ENCODE results near the gene PPP1CA. TPM values are rescaled to one million over a fixed set of nuclear protein-coding genes. Genes with fewer than 3 reads are reported as not detected.

The PPP1CA gene
- total RNA-seq, 1 experiment from 2014 or later = 449 TPM

DNA sequence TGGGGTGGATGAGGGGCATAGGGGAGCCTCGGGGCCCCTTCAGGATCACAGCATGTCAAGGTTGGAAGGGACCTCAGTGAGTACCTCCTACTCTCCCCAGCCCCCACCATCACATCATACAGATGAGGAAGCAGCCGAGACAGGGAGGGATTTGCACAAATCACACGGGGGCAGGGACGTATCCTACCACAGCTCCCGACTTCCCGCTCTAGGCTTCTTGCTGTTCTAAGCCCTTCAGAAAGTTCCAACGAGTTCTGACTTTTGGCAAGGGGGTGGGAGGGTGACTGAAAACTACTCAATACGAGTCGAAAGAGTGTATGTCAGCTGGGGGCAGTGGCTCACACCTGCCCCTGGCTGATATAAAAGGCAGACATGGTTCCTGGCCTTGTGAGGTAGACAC lies 14.6 kb downstream of the PPP1CA start:
- Histone ChIP-seq H3K4me3 (ENCODE audit: low read length) (no peak overlapping the region), H2AFZ (ENCODE audit: low read length) (no peak overlapping the region), H3F3A (ENCODE audit: low read length, unreplicated experiment) (no peaks in the 10 kb centered on the region), H4K20me1 (ENCODE audit: low read length) (no peaks in the 10 kb centered on the region), H3K27ac (ENCODE audit: low read length) (no peak overlapping the region), H3K9ac (ENCODE audit: low read length) (no peak overlapping the region), H3K36me3 (ENCODE audit: low read depth, low read length) (no peaks in the 10 kb centered on the region), H3K4me2 (ENCODE audit: low read length) (no peak overlapping the region), H3K9me2 (replicated peaks; ENCODE audit: low read length) (no peaks in the 10 kb centered on the region), H3K79me2 (ENCODE audit: low read length) (peaks cover 19% of the 10 kb centered on the region), H3K9me3 (ENCODE audit: low read length) (no peaks in the 10 kb centered on the region), H3K27me3 (ENCODE audit: low read length) (no peaks in the 10 kb centered on the region), H3K4me1 (ENCODE audit: insufficient read depth, low read length) (peaks cover 22% of the 10 kb centered on the region)
- TF ChIP-seq EZH2phosphoT487 (IDR thresholded peaks at IDR 0.05; ENCODE audit: borderline replicate concordance, low read length) = no peak
- TF ChIP-seq CTCF (conservative IDR thresholded peaks at IDR 0.05; ENCODE audit: low read depth, low read length) = no peak
- no peak for TF ChIP-seq EZH2 (IDR thresholded peaks at IDR 0.05; ENCODE audit: low read length, unreplicated experiment)
- intact Hi-C loops (cut with micrococcal nuclease) = no loop called here
- DNase-seq (no peak), ATAC-seq (no peak)
- ChIA-PET CTCF (interaction anchor here (0.8 kb wide), 1 partner anchor 34 kb away, joined by 4 read pairs; no protein-coding TSS in a partner anchor), POLR2A (ENCODE audit: unreplicated experiment) (no interaction called here)
- no TSS peak for BruUV-seq (replicated peaks)

GRCh38 chr11:67384851-67385366 lies 16.7 kb downstream of the PPP1CA start:
- intact Hi-C loops (cut with micrococcal nuclease) = no loop called here
- TF ChIP-seq EZH2 (IDR thresholded peaks at IDR 0.05; ENCODE audit: low read length, unreplicated experiment) (no peak), CTCF (conservative IDR thresholded peaks at IDR 0.05; ENCODE audit: low read depth, low read length) (no peak), EZH2phosphoT487 (IDR thresholded peaks at IDR 0.05; ENCODE audit: borderline replicate concordance, low read length) (no peak)
- peaks cover 34% of the 10 kb centered on the region for H3K4me1 ChIP-seq (ENCODE audit: insufficient read depth, low read length)
- H3K9me2 ChIP-seq (replicated peaks; ENCODE audit: low read length) = no peaks in the 10 kb centered on the region
- peak overlapping the region; percentile 40 for H3K4me2 ChIP-seq (ENCODE audit: low read length)
- ChIA-PET POLR2A (ENCODE audit: unreplicated experiment) (interaction anchor here (0.6 kb wide), 1 partner anchor 32 kb away, joined by 3 read pairs; no protein-coding TSS in a partner anchor), CTCF (interaction anchor here (0.5 kb wide), 1 partner anchor 31 kb away, joined by 3 read pairs; no protein-coding TSS in a partner anchor)
- H2AFZ ChIP-seq (ENCODE audit: low read length) = no peak overlapping the region
- BruUV-seq (replicated peaks) = no TSS peak
- H4K20me1 ChIP-seq (ENCODE audit: low read length) = no peaks in the 10 kb centered on the region
- H3K79me2 ChIP-seq (ENCODE audit: low read length) = 0 out of 2 replicates have a peak, but pooled peaks cover 3% of the 10 kb centered on the region
- DNase-seq = peak; percentile 70
- no peak overlapping the region for H3K9ac ChIP-seq (ENCODE audit: low read length)
- no peaks in the 10 kb centered on the region for H3K36me3 ChIP-seq (ENCODE audit: low read depth, low read length)
- no peaks in the 10 kb centered on the region for H3K27me3 ChIP-seq (ENCODE audit: low read length)
- no peak overlapping the region for H3K4me3 ChIP-seq (ENCODE audit: low read length)
- H3F3A ChIP-seq (ENCODE audit: low read length, unreplicated experiment) = no peaks in the 10 kb centered on the region
- no peaks in the 10 kb centered on the region for H3K9me3 ChIP-seq (ENCODE audit: low read length)
- ATAC-seq = peak; percentile 12
- no peak overlapping the region for H3K27ac ChIP-seq (ENCODE audit: low read length)
